HG03469 (cell line): ENCODE data around the gene NCKAP5.

Experiments
- ATAC-seq: cut with Tn5 transposase; IDR thresholded peaks from one replicate; pipeline ENCODE4 v1.9.1; 2021; ENCODE audit warnings: mild to moderate bottlenecking, moderate library complexity, moderate number of reproducible peaks; ENCODE audit not compliant: unreplicated experiment

NCKAP5 gene

DNA sequence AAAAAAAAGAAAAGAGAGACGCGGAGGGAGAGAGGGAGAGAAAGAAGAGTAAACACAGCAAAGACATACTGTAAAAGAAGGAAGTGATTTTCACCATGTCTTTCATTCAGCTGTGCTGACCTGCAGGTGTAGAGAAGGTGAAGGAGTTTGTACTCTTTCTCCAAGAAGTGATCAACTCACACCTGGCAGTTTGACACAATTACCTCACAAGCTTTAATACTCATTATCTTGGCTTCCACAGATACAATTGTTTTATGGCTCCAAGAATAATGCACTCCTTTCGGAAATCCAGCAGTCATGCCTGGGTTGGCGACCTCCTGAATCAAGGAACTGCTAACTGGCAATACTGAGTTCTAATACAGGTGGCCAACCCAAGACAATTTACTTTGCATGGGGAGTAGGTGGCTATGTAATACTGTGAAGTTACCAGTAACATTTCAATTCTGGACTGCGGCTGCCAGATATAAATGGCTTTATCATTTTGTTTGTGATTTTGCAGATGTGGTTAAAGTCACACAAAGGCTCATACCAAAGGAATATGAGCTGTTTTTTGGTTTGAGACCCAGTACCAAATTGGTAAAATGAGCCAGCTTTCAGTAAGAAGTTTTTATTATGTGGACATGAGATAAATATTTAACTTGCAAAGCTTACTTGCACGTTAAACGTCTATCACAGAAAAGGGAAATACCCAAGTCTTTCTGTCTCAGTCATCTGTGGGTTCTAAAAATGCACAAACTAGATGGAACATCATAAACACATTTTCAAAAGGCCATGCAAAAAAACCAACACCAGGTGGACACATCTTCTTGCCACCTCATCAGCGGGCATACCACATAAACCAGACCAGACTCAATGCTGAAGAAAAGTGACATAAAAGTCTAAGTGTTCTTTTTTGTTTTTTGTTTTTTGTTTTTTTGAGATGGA, 69.3 kb downstream of the NCKAP5 start:
- peak; percentile 72 for ATAC-seq

- ATAC-seq: no peak
Observed at GRCh38 chr2:133497951-133498565, 70.2 kb downstream of the NCKAP5 start.

DNA sequence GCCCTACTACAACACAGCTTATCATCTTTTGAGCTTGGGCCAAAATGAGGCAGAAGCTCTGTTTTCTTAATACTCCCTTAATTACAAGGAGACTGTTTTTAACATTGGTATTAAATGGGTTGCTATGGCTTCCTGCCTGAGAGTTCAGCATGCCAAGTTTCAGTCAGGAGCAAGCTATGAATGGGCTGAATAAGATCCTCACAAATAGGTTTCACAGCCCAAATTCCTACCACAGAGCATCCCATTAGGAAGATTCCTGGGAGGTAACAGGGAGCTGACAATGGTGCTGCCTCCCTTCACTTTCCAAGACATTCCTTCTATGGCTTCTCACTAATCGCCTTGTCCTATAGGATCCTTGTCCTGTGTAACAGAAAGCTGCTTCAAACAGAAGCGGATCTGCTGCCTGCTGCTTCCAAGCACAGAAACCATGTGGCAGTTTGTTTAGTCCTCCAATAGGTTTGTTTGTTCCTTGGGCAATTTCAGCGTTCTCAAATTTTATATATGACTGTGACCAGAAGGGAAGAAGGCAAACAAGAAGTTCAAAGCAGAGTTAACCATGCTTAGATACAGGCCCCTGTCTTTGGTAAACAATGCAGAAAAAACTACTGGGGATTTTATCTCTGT, 70.9 kb downstream of the NCKAP5 start:
- ATAC-seq: no peak

DNA sequence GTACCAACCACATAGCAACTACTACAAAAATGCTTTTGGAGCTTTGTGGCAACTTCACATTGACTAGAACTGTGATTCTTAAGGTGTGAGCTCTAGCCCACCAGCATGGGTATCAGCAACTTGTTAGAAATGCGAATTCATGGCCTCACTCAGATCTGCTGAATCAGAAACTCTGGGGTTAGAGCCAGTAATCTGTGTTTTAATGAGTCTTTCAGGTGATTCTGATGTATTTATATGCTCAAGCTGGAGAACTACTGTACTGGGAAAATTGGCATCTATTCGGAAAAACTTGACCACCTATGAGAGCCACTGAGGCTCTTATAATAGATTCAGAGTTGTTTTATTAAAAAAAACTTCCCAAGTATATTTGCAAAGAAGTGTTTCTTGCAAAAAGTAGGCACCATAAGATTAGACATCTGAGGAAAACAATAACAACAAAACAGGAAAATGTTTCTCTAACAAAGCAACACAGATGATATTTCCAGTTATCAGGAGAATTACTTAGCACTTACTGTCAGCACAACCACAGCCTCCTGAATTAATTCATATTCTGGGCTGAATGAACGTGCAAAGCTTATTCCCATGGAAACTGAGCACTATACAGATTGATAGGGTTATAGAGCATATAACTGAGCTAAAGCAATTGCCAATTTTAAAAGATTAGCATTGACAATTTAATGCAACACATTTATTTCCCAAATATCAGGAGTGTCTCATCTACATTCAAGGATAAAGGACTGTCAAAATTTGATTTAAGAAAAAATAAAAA, 71.6 kb downstream of the NCKAP5 start:
- ATAC-seq: no peak

DNA sequence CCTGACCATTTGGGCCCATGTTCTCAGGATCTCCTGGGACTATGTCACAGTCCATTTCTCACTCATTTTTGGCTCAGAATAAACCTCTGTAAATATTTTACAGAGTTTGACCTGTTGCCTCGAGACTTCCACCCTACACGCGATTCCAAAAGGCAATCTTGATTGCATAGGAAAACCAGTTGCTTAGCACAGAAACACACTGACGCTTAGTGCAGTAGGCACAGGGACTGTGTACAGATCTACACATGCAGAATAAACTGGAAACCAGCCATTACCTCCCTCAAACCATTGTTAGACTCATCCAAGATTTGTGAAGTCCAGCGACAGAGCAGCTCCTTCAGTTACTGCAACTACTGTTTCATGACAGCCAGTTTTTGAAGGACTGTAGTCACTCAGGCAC, 73.0 kb downstream of the NCKAP5 start:
- no peak for ATAC-seq

DNA sequence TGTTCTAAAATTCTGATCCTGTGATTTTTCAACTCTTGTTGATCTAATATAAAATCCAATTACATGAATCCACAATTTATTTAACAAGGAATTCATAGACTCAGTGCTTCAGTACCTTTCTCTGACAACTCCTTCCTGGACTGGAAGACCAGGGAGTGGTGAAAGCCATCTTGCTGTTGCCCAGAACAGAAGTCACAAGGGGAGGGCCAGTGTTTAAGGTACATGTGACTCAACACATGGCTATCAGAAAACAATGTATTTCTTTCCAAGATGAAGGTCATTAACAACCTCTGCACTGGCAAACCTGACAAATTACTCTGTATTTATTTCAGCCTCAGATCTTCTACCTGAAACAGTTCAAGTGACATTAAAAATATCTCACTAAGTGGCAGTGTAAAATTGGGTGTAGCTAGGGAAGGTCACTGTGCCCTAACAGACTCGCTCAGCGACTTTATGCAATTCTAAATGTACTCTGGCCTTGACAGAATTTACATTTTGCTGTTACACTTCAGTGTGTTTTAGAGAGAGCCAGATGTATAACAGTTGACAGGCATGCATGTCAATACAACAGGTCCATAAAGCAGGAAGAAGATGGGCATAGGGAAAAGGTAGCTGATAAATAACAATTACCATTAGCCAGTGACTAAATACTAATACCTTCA, 75.4 kb downstream of the NCKAP5 start:
- no peak for ATAC-seq

DNA sequence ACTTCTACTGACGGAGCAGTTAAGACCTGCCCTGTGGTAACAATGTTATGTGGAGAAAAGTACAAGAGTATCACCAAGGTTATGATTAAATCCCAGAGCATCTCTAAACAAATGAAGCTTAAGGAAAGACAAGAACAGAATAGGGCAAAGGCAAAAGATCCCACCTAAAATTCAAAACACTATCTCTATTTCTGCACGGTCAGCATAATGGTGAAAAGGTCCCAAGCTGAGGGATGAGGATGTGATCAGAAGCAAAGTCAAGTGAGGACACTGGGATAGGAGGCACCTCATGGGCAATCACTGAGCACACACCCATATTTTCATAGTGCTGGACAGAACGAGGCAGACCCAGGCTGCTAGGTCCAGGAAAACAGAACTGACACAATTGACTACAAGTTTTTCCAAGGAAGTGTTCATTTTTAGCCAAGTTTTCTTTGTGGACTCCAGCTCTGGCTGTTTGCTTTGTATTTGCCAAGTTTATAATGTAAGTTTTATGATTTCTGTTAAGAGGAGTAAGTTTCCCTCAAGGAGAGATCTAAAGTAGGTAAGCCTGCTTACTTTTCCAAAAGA, 77.8 kb downstream of the NCKAP5 start:
- ATAC-seq: no peak

DNA sequence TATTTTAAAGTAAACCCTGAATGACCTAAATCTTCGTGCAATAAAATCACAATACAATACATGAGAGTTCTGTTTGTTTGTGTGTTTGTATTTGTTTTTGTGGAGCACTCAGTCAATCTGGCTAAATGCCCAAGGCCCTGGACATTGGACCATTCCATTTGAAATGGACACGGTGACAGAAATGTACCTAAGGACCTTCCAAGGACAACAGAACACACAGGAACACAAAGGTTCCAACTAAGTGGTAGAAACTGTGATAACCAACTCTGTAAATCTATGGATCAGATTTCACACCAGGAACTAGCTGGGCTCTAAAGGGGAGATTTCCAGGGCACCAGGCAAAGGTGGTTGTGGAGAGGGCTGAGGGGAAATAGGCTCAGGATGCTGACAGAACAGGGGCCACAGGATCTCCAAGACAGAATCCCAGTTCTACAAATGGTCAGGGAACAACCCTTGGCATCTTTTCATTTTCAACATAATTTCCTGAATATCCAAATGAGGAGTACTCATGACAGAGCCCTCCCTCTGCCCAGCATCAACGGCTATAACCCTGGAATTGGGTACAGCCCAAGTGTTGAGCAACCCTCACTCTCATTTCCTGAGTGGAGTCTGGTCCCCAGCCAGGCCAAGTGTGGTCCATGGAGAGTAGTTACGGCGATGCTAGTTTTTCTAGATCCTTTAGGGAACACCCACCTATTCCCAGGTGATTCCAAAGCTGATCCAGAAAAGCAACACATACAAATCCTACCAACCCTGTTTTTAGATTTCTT, 78.4 kb downstream of the NCKAP5 start:
- ATAC-seq: no peak

- no peak for ATAC-seq
Observed at GRCh38 chr2:133489146-133489545, 79.1 kb downstream of the NCKAP5 start.

DNA sequence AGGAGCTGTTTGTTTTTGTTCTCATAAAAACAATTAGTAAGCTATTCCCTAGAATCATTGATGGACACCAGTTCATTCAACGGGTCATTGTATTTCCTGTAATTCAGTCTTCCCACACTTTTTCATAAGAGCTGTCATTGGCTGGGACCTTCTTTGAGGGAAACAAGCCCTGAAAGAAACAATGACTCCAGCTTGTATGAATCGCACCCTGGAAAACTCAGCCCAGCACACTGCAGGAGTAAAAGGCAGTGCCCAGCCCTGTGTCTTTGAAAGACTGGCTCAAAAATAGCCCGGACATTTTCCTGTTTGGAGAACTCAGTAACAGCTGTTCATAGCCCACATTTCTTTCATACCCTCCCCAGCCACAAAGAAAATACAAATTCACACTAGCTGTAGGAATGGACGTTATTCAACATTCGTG, 81.5 kb downstream of the NCKAP5 start:
- ATAC-seq: no peak

DNA sequence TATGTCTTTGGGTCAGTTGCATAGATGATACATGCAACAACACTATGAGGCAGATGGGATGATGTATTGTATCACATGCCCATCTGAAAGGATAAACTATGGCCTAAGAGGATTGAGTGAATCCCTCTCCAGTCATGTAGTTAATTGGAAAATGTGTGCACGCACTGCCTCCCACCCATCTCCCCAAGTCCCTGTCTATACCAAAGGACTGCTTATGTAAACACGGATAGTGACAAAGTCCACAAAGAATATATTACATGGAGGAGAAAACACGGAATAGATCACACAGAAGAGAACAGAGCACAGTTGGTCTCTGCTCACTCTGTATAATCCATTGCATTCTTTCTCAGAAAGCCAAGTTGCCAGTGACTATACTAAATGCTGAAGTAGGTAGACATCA, 82.4 kb downstream of the NCKAP5 start:
- ATAC-seq: no peak

GRCh38 chr2:133484784-133485183, 83.5 kb downstream of the NCKAP5 start:
- ATAC-seq: no peak

DNA sequence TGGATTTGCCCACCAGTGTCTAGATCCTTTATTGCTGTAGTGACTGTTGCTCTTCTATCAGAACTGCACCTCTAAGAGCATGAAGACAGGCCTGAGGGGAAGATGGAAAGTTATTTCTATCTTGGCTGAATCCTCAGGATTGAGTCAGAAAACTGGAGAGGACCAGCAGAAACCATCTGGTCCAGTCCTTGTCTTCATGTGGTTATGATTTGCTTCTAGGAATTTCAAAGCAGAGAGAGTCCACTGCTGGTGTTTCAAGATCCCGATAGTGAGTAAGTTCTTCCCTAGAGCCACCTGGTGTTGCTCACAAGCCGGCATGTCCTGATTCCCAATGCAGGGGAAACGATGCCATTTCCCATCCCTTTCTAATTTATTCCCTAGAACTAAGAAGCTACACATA, 84.2 kb downstream of the NCKAP5 start:
- ATAC-seq: no peak

GRCh38 chr2:133483181-133483580, 85.1 kb downstream of the NCKAP5 start:
- ATAC-seq: no peak

DNA sequence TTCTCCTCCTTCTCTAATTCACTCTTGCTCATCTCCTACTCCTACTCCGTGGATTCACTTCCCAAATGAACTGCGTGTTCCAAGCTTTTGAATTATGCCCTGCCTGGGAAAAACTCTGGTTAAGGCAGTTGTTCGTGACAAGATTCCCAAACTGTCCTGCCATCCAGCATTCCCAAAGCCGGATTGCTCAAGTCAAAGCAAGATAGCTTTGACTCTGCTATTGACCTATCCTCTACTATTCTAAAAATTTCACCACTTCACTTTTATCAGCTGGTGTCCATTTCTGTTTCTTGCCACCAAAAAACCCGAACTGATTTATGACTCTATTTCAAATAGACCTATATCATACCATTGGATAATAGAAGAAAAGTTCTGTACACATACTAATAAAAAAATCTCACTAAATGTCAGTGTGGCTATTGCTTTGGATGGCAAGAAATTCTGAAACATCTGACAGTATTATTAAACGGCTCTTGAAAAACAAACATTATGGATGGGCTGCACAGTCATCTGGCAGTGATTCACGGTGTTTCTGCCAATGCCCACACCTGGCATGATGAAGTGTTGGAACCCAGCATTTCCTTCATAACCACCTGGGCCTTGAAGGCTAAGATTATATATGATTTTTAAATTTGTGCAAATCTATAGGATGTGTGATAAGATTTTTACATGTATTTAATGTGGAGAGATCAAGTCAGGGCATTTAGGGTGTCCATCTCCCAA, 87.4 kb downstream of the NCKAP5 start:
- ATAC-seq: no peak

DNA sequence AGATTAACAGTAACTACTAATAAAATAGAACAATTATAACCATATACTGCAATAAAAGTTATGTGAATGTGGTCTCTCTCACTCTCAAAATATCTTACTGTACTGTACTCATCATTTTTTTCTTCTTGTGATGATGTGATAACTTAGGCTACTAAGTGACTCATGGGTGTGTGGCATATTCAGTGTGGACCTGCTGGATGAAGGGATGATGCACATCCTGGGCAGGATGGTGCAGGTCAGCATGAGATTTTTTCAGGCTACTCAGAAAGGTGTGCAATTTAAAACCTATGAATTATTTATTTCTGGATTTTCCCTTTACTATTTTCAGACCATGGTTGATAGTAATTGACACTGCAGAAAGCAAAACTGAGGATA, 90.7 kb downstream of the NCKAP5 start:
- ATAC-seq: no peak

DNA sequence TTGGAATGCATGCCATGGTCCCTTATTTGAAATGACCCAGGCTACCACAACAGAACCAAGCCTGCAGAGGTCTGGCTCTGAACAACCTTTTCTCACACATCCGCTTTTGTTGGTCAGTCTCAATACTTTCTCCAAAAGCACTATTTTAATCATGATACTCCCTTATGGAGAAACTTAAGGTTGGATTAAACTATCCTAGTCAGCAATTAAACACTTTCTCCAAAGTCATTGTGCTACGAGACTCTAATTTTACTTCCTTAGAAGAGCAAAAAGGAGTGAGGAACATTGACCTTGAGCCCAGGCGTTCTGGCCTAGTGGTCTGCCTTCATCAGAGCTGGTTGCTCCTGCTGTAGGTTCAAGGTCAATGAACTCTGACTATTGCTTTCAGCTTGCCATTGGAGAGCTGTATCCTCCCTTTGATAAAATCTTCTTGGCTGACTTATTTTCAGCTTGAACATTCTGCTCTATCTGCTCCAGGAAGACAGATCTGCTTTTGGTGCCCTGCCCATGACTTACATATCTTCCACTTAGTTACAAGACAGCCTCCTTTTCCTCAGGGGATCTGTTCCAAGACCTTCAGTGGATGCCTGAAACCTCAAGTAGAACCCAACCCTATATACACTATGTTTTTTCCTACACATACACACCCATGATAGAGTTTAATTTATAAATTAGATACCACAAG, 91.2 kb downstream of the NCKAP5 start:
- ATAC-seq: no peak

- ATAC-seq: no peak
Observed at GRCh38 chr2:133476286-133476685, 92.0 kb downstream of the NCKAP5 start.
